HepG2 (cell line): ENCODE data around the gene UNC5B. TPM values are rescaled to one million over a fixed set of nuclear protein-coding genes. Genes with fewer than 3 reads are reported as not detected.

Source experiments
- ATAC-seq: fragments of 200-7000 bp; cut with Tn5 transposase; 3 replicates; pipeline ENCODE4 v1.9.1; 2020; ENCODE audit warnings: mild to moderate bottlenecking, moderate library complexity
- BruUV-seq: library from RNA; stranded (reverse); fragments of 400-500 nt; replicated peaks from 2 replicates; lab custom pipeline; 2021; lab: Mats Ljungman, UMichigan
- CTCF ChIA-PET: fragments of 300-600 bp; formaldehyde crosslinking; extraction: SDS; loops from one replicate; lab custom pipeline; 2021; ENCODE audit warnings: low total read pairs, inconsistent platforms, low intra/inter-chr PET ratio; lab: Yijun Ruan, JAX
- POLR2A ChIA-PET: fragments of 350-600 bp; sonication (Branson Sonifier 250); formaldehyde crosslinking; loops from one replicate; lab custom pipeline; 2020; ENCODE audit warnings: antibody characterized with exemption, inconsistent platforms; lab: Yijun Ruan, JAX
- DNase-seq: peaks from one replicate; pipeline ENCODE4 v3.0.0-alpha.2; 2015; ENCODE audit warnings: low spot score
- FAIRE-seq: peaks from 3 replicates; lab custom pipeline; 2011; peaks lifted over from hg19 to GRCh38; lab: Jason Lieb, UNC
- H2AFZ ChIP-seq: one replicate; pipeline ENCODE4 v1.6.1; 2011; ENCODE audit warnings: low read length, inconsistent platforms
- H3K27ac ChIP-seq: fragments of 300-600 bp; 3 replicates; pipeline ENCODE4 v1.8.0; 2011; ENCODE audit warnings: mixed run types, mild to moderate bottlenecking, mixed read lengths, low read length, inconsistent platforms; ENCODE audit not compliant: insufficient read depth; ENCODE audit errors: extremely low read length
- H3K27me3 ChIP-seq, 2 experiments: fragments of 200-600 bp in 1 of 2; 2 replicates in 1 of 2; 3 replicates in 1 of 2; pipeline versions ENCODE4 v1.6.0 to v1.8.0; 2011; ENCODE audit warnings: low read length in 2 of 2, mild to moderate bottlenecking in 2 of 2, moderate library complexity in 2 of 2, inconsistent platforms in 1 of 2; ENCODE audit not compliant: insufficient read depth in 2 of 2, control insufficient read depth in 1 of 2
- H3K36me3 ChIP-seq, 2 experiments: fragments of 200-600 bp in 1 of 2; replicated peaks in 1 of 2; 2 replicates in 1 of 2; 3 replicates in 1 of 2; pipeline versions ENCODE4 v1.5.1 to v1.8.0; 2011; ENCODE audit warnings: low read length in 2 of 2, inconsistent platforms in 1 of 2; ENCODE audit not compliant: insufficient read depth in 2 of 2, control insufficient read depth in 1 of 2
- H3K4me1 ChIP-seq: 2 replicates; pipeline ENCODE4 v1.5.1; 2012; ENCODE audit warnings: low read length, inconsistent platforms; ENCODE audit not compliant: insufficient read depth
- H3K4me2 ChIP-seq: 2 replicates; pipeline ENCODE4 v1.6.0; 2011; ENCODE audit warnings: low read depth, low read length, inconsistent platforms
- H3K4me3 ChIP-seq, 3 experiments: fragments of 200-600 bp in 1 of 3; sonication (generic), shearing (Covaris generic) in 1 of 3; replicated peaks in 1 of 3; 2 replicates each; pipeline ENCODE4 v1.5.1; 2011 to 2016; ENCODE audit warnings: low read length in 3 of 3, inconsistent platforms in 2 of 3, low read depth in 2 of 3, mild to moderate bottlenecking in 2 of 3, control low read depth in 1 of 3, mixed read lengths in 1 of 3; ENCODE audit not compliant: insufficient read depth in 1 of 3
- H3K79me2 ChIP-seq: one replicate; pipeline ENCODE4 v1.6.1; 2011; ENCODE audit warnings: low read length, inconsistent platforms; ENCODE audit not compliant: insufficient read depth
- H3K9ac ChIP-seq: 2 replicates; pipeline ENCODE4 v1.6.0; 2011; ENCODE audit warnings: mild to moderate bottlenecking, low read depth, low read length, inconsistent platforms; ENCODE audit not compliant: insufficient read depth
- H3K9me3 ChIP-seq: 2 replicates; pipeline ENCODE4 v1.5.1; 2012; ENCODE audit warnings: mild to moderate bottlenecking, low read length
- H4K20me1 ChIP-seq: 2 replicates; pipeline ENCODE4 v1.6.0; 2011; ENCODE audit warnings: inconsistent platforms, mild to moderate bottlenecking, low read length, moderate library complexity; ENCODE audit not compliant: insufficient read depth
- HDAC6 ChIP-seq: fragments of 200-600 bp; sonication (generic); IDR thresholded peaks from 2 replicates; pipeline ENCODE4 v1.7.0; 2017; ENCODE audit warnings: mild to moderate bottlenecking, antibody characterized with exemption, low read length, low read depth
- JUNB ChIP-seq: sonication (generic); formaldehyde crosslinking; IDR thresholded peaks from 2 replicates; pipeline ENCODE4 v1.8.0; 2022; ENCODE audit warnings: missing genetic modification reagents, mild to moderate bottlenecking, borderline replicate concordance
- MAFG ChIP-seq: sonication (generic); formaldehyde crosslinking; IDR thresholded peaks from 2 replicates; pipeline ENCODE4 v1.5.1; 2020; ENCODE audit warnings: mild to moderate bottlenecking, missing genetic modification reagents
- NAIF1 ChIP-seq: sonication (generic); formaldehyde crosslinking; IDR thresholded peaks from 2 replicates; pipeline ENCODE4 v1.5.0; 2020; ENCODE audit warnings: mild to moderate bottlenecking, missing genetic modification reagents, borderline replicate concordance
- PLSCR1 ChIP-seq: sonication (generic); formaldehyde crosslinking; IDR thresholded peaks from 2 replicates; pipeline ENCODE4 v1.5.0; 2020; ENCODE audit warnings: missing genetic modification reagents, mild to moderate bottlenecking, borderline replicate concordance
- TBX3 ChIP-seq: fragments of 450-650 bp; IDR thresholded peaks from 2 replicates; pipeline ENCODE4 v1.6.1; 2017; ENCODE audit warnings: antibody characterized with exemption, mild to moderate bottlenecking, inconsistent platforms, borderline replicate concordance
- ZMAT3 ChIP-seq: sonication (generic); formaldehyde crosslinking; conservative IDR thresholded peaks from 2 replicates; pipeline ENCODE4 v1.7.0; 2021; ENCODE audit warnings: missing genetic modification reagents
- ZMAT5 ChIP-seq: sonication (generic); formaldehyde crosslinking; IDR thresholded peaks from 2 replicates; pipeline ENCODE4 v1.5.0; 2020; ENCODE audit warnings: mild to moderate bottlenecking, low read depth, missing genetic modification reagents, borderline replicate concordance
- whole genome bisulfite sequencing: methylation state at CpG from one replicate; pipeline ENCODE4 v1.1.6; 2017; ENCODE audit warnings: low lambda C conversion rate; 5-methylcytosine and 5-hydroxymethylcytosine counted together
- in situ Hi-C: cut with HindIII; loops from 2 replicates; pipeline ENCODE4 v1.10.0; 2017; ENCODE audit warnings: low pct_unique_long_range_greater_than_20kb; ENCODE audit not compliant: extremely low pct_ligation_motif_present
- intact Hi-C: fragments of 100-400 bp; cut with micrococcal nuclease; formaldehyde crosslinking; loops from one replicate; pipeline ENCODE4 v1.10.0; 2022; ENCODE audit not compliant: unreplicated experiment
- polyA plus RNA-seq, 8 experiments: library from polyadenylated mRNA; depleted of rRNA in 3 of 8; stranded (reverse) in 7 of 8; unstranded in 1 of 8; fragments of >200 nt; fragmentation: Illumina TruSeq in 4 of 8; extraction: Trizol in 4 of 8; gene quantifications; 2 replicates each; pipeline versions ENCODE4 v1.2.1 to v1.2.3, GENCODE V29; 2011 to 2016; ENCODE audit warnings: low read depth in 4 of 8, missing spikeins in 1 of 8, mixed read lengths in 1 of 8; ENCODE audit not compliant: insufficient read depth in 1 of 8
- total RNA-seq, 5 experiments: library from RNA; depleted of rRNA; stranded (reverse); fragments of >200 nt; fragmentation: Illumina TruSeq; extraction: Trizol; gene quantifications; 2 replicates each; pipeline ENCODE4 v1.2.3, GENCODE V29; 2016; ENCODE audit warnings: low read depth in 1 of 5
- TF ChIP-seq, protein P1 (sequence below): sonication (generic); formaldehyde crosslinking; IDR thresholded peaks from 2 replicates; pipeline ENCODE4 v1.8.0; 2022; ENCODE audit warnings: mild to moderate bottlenecking, missing genetic modification reagents, borderline replicate concordance
- TF ChIP-seq, protein P2 (sequence below): sonication (generic); formaldehyde crosslinking; IDR thresholded peaks from 2 replicates; pipeline ENCODE4 v1.5.0; 2020; ENCODE audit warnings: mild to moderate bottlenecking, missing genetic modification reagents, borderline replicate concordance
- TF ChIP-seq, protein P3 (sequence below): sonication (generic); formaldehyde crosslinking; IDR thresholded peaks from 2 replicates; pipeline ENCODE4 v1.4.0; 2020; ENCODE audit warnings: mild to moderate bottlenecking, low read depth, missing genetic modification reagents
- TF ChIP-seq, protein P4 (sequence below): sonication (generic); formaldehyde crosslinking; IDR thresholded peaks from 2 replicates; pipeline ENCODE4 v1.4.0; 2020; ENCODE audit warnings: missing genetic modification reagents

Gene UNC5B
- total and polyA plus RNA-seq, 2 of the 13 experiments (the other 11 are each of a cell fraction or from before 2014, with no cell fraction given): 0.07 TPM

DNA sequence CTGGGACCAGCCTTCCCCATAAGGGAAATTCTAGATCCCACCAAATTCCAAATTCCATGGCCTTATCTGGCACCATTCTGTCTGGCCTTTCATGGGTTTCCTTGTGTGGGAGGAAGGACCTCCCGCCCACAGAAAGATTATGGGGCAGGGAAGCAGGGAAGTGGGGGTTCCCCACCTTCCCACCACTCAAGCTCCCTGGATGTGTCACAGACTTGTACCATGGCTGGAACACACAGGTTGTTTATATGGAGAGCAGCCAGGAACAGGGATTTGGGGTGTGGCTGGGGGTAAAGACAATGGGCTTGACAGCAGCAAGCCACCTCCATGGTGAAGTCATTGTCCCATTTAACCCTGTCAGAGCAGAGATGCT lies 18.3 kb downstream of the UNC5B start:
- Histone ChIP-seq H3K27ac (no peak overlapping the region), H3K79me2 (no peaks in the 10 kb centered on the region), H2AFZ (no peak overlapping the region), H3K4me2 (no peak overlapping the region), H3K36me3 (no peaks in the 10 kb centered on the region), H3K9ac (no peak overlapping the region), H3K9me3 (no peaks in the 10 kb centered on the region), H4K20me1 (no peaks in the 10 kb centered on the region), H3K4me1 (no peaks in the 10 kb centered on the region), H3K4me3 (no peak overlapping the region), H3K27me3 (peaks cover 0 to 20% of the 10 kb centered on the region in 2 experiments; a peak in 2 of 5 replicates)
- FAIRE-seq (no peak), DNase-seq (no peak), ATAC-seq (no peak)
- no TSS peak for BruUV-seq
- CTCF ChIA-PET: no interaction called here
- WGBS: 14% methylated on average over 1 of the region's 1 CpG
- intact Hi-C loops: no loop called here
- in situ Hi-C loops: no loop called here
- POLR2A ChIA-PET: no interaction called here
- TF ChIP-seq, protein P1, sequence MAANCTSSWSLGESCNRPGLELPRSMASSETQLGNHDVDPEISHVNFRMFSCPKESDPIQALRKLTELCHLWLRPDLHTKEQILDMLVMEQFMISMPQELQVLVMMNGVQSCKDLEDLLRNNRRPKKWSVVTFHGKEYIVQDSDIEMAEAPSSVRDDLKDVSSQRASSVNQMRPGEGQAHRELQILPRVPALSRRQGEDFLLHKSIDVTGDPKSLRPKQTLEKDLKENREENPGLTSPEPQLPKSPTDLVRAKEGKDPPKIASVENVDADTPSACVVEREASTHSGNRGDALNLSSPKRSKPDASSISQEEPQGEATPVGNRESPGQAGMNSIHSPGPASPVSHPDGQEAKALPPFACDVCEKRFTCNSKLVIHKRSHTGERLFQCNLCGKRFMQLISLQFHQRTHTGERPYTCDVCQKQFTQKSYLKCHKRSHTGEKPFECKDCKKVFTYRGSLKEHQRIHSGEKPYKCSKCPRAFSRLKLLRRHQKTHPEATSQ: no peak
- TF ChIP-seq MAFG (CRISPR knock-in tag) (no peak), JUNB (CRISPR knock-in tag) (no peak), ZMAT5 (CRISPR knock-in tag) (no peak), TBX3 (no peak), ZMAT3 (CRISPR knock-in tag) (no peak), HDAC6 (no peak), NAIF1 (no peak), PLSCR1 (CRISPR knock-in tag) (no peak)
- TF ChIP-seq, protein P2, sequence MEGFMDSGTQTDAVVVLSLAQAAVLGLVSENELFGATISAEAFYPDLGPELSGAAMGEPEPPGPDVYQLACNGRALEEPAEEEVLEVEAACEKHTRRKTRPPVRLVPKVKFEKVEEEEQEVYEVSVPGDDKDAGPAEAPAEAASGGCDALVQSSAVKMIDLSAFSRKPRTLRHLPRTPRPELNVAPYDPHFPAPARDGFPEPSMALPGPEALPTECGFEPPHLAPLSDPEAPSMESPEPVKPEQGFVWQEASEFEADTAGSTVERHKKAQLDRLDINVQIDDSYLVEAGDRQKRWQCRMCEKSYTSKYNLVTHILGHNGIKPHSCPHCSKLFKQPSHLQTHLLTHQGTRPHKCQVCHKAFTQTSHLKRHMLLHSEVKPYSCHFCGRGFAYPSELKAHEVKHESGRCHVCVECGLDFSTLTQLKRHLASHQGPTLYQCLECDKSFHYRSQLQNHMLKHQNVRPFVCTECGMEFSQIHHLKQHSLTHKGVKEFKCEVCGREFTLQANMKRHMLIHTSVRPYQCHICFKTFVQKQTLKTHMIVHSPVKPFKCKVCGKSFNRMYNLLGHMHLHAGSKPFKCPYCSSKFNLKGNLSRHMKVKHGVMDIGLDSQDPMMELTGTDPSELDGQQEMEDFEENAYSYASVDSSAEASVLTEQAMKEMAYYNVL (CRISPR knock-in tag): no peak
- TF ChIP-seq, protein P3, sequence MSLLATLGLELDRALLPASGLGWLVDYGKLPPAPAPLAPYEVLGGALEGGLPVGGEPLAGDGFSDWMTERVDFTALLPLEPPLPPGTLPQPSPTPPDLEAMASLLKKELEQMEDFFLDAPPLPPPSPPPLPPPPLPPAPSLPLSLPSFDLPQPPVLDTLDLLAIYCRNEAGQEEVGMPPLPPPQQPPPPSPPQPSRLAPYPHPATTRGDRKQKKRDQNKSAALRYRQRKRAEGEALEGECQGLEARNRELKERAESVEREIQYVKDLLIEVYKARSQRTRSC (CRISPR knock-in tag): no peak
- TF ChIP-seq, protein P4, sequence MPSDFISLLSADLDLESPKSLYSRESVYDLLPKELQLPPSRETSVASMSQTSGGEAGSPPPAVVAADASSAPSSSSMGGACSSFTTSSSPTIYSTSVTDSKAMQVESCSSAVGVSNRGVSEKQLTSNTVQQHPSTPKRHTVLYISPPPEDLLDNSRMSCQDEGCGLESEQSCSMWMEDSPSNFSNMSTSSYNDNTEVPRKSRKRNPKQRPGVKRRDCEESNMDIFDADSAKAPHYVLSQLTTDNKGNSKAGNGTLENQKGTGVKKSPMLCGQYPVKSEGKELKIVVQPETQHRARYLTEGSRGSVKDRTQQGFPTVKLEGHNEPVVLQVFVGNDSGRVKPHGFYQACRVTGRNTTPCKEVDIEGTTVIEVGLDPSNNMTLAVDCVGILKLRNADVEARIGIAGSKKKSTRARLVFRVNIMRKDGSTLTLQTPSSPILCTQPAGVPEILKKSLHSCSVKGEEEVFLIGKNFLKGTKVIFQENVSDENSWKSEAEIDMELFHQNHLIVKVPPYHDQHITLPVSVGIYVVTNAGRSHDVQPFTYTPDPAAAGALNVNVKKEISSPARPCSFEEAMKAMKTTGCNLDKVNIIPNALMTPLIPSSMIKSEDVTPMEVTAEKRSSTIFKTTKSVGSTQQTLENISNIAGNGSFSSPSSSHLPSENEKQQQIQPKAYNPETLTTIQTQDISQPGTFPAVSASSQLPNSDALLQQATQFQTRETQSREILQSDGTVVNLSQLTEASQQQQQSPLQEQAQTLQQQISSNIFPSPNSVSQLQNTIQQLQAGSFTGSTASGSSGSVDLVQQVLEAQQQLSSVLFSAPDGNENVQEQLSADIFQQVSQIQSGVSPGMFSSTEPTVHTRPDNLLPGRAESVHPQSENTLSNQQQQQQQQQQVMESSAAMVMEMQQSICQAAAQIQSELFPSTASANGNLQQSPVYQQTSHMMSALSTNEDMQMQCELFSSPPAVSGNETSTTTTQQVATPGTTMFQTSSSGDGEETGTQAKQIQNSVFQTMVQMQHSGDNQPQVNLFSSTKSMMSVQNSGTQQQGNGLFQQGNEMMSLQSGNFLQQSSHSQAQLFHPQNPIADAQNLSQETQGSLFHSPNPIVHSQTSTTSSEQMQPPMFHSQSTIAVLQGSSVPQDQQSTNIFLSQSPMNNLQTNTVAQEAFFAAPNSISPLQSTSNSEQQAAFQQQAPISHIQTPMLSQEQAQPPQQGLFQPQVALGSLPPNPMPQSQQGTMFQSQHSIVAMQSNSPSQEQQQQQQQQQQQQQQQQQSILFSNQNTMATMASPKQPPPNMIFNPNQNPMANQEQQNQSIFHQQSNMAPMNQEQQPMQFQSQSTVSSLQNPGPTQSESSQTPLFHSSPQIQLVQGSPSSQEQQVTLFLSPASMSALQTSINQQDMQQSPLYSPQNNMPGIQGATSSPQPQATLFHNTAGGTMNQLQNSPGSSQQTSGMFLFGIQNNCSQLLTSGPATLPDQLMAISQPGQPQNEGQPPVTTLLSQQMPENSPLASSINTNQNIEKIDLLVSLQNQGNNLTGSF (CRISPR knock-in tag): no peak
